ENCODE data around the gene FBXO8.

Gene FBXO8

GRCh38 chr4:174244441-174244840, 39.0 kb downstream of the FBXO8 start:
- no peak for DNase-seq (ENCODE audit: low read depth)

GRCh38 chr4:174241162-174241561, 42.3 kb downstream of the FBXO8 start:
- no peak for DNase-seq (ENCODE audit: low read depth)

- DNase-seq (ENCODE audit: low read depth) = no peak
Observed at GRCh38 chr4:174236359-174236758, 47.1 kb downstream of the FBXO8 start.

- no peak for DNase-seq (ENCODE audit: low read depth)
Observed at GRCh38 chr4:174230680-174231079, 52.8 kb downstream of the FBXO8 start.

- no peak for DNase-seq (ENCODE audit: low read depth)
Observed at GRCh38 chr4:174230148-174230547, 53.3 kb downstream of the FBXO8 start.

GRCh38 chr4:174228988-174229387, 54.5 kb downstream of the FBXO8 start:
- no peak for DNase-seq (ENCODE audit: low read depth)

GRCh38 chr4:174225349-174226049, 58.0 kb downstream of the FBXO8 start:
- no peak for DNase-seq (ENCODE audit: low read depth)

- no peak for DNase-seq (ENCODE audit: low read depth)
Observed at GRCh38 chr4:174224550-174224949, 58.9 kb downstream of the FBXO8 start.

- no peak for DNase-seq (ENCODE audit: low read depth)
Observed at GRCh38 chr4:174222266-174222872, 61.1 kb downstream of the FBXO8 start.

GRCh38 chr4:174218127-174218790, 65.2 kb downstream of the FBXO8 start:
- no peak for DNase-seq (ENCODE audit: low read depth)

- peak; percentile 50 for DNase-seq (ENCODE audit: low read depth)
Observed at GRCh38 chr4:174217273-174218126, 66.0 kb downstream of the FBXO8 start.

GRCh38 chr4:174216799-174217272, 66.6 kb downstream of the FBXO8 start:
- no peak for DNase-seq (ENCODE audit: low read depth)

GRCh38 chr4:174215961-174216680, 67.3 kb downstream of the FBXO8 start:
- DNase-seq (ENCODE audit: low read depth) = no peak

- no peak for DNase-seq (ENCODE audit: low read depth)
Observed at GRCh38 chr4:174215057-174215456, 68.4 kb downstream of the FBXO8 start.

GRCh38 chr4:174214101-174214878, 69.2 kb downstream of the FBXO8 start:
- DNase-seq (ENCODE audit: low read depth) = no peak

- DNase-seq (ENCODE audit: low read depth) = no peak
Observed at GRCh38 chr4:174213731-174214100, 69.8 kb downstream of the FBXO8 start.

GRCh38 chr4:174212061-174212460, 71.4 kb downstream of the FBXO8 start:
- no peak for DNase-seq (ENCODE audit: low read depth)

GRCh38 chr4:174211622-174212044, 71.8 kb downstream of the FBXO8 start:
- no peak for DNase-seq (ENCODE audit: low read depth)

GRCh38 chr4:174210952-174211490, 72.4 kb downstream of the FBXO8 start:
- DNase-seq (ENCODE audit: low read depth) = no peak

- DNase-seq (ENCODE audit: low read depth) = no peak
Observed at GRCh38 chr4:174210354-174210753, 73.1 kb downstream of the FBXO8 start.

GRCh38 chr4:174209341-174209740, 74.1 kb downstream of the FBXO8 start:
- DNase-seq (ENCODE audit: low read depth) = no peak
